NCI-H128 (cell line): Measurements from ENCODE around the gene AKR1C4.
"Not testable (repeated sequence)": the region's sequence is repeated elsewhere in the genome, so short reads cannot be mapped to it uniquely, and the experiment has no call there.

Experiments
- DNase-seq: peaks from one replicate; lab custom pipeline; 2025; ENCODE audit not compliant: unreplicated experiment; lab: John Stamatoyannopoulos, UW

Gene AKR1C4

DNA sequence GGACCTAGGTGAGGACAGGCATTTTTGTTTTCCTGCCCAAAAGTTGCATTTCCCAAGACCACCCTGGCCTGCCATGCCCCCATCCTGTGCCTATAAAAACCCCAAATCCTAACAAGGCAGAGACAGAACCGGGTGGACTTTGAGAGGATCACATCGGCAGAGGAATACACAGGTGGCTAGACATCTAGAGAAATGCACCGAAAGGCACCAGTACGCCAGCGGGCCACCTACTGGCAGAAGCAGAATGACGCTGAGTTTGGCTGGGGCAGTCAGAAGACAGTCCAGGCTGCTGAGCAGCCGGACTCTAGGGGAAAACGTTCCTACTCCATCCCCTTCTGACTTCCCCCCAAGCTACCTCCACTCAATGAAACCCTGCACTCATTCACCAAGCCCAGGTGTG, 2.8 kb downstream of the AKR1C4 start:
- no peak for DNase-seq

DNA sequence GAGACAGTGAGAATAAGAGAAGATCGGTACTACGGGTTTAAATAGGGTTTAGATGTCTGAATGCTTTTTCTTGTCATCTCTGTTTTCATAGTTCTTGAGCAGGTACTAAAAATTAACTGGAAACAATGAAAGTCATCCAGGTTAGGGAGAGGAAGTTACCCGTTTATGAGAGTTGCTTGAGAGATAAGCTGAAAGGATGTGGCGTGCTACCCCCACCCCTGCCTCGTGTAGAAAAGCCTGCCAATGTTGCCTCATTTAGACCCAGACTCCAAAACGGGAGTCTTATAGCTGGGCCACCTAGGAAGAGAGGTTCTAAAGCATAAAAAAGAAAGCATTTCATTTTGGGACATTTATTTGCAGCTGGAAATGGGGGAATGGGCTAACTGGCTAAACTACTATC, 10.2 kb downstream of the AKR1C4 start:
- no peak for DNase-seq

DNA sequence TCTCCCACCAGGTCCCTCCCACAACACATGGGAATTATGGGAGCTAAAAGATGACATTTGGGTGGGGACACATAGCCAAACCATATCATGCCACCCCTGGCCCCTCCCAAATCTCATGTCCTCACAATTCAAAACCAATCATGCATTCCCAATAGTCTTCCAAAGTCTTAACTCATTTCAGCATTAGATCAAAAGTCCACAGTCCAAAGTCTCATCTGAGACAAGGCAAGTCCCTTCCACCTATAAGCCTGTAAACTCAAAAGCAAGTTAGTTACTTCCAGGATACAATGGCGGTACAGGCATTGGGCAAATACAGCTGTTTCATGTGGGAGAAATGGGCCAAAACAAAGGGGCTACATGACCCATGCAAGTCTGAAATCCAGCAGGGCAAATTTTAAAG, 13.1 kb downstream of the AKR1C4 start:
- not testable (repeated sequence) for DNase-seq

DNA sequence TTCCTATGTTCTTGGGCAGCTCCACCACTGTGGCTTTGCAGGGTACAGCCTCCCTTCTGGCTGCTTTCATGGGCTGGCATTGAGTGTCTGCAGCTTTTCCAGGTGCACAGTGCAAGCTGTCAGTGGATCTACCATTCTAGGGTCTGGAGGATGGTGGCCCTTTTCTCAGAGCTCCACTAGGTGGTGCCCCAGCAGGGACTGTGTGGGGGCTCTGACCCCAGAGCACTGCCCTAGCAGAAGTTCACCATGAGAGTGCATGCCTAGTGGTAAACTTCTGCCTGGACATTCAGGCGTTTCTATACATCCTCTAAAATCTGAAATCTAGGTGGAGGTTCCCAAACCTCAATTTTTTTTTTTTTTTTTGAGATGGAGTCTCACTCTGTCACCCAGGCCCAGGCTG, 13.6 kb downstream of the AKR1C4 start:
- DNase-seq, result not testable (repeated sequence)

GRCh38 chr10:5211696-5212536, 15.3 kb downstream of the AKR1C4 start:
- no peak for DNase-seq

GRCh38 chr10:5216801-5217200, 20.2 kb downstream of the AKR1C4 start:
- DNase-seq, result no peak

DNA sequence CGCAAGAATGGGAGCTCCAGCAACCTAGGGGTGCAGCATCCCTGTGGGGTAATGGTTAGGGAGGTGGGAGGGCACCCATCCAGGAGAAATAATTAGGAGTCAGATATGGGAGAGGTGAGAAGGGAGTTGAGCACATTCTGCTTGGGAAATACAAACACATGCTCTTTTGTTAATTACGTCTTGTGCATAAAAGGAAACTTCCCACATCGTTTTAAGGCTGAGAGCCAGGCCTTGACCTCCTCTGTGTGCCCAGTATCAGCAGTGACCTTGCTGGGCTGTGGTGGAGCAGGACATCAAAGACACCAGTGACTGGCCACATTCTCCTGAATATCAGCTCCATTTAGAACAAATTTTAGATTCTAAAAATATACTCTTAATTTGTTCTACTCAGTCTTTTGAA, 22.6 kb downstream of the AKR1C4 start:
- no peak for DNase-seq

DNA sequence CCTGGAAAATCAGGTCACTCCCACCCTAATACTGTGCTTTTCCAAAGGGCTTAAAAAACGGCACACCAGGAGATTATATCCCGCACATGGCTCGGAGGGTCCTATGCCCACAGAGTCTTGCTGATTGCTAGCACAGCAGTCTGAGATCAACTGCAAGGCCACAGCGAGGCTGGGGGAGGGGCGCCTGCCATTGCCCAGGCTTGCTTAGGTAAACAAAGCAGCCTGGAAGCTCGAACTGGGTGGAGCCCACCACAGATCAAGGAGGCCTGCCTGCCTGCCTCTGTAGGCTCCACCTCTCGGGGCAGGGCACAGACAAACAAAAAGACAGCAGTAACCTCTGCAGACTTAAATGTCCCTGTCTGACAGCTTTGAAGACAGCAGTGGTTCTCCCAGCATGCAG, 26.3 kb downstream of the AKR1C4 start:
- not testable (repeated sequence) for DNase-seq

DNA sequence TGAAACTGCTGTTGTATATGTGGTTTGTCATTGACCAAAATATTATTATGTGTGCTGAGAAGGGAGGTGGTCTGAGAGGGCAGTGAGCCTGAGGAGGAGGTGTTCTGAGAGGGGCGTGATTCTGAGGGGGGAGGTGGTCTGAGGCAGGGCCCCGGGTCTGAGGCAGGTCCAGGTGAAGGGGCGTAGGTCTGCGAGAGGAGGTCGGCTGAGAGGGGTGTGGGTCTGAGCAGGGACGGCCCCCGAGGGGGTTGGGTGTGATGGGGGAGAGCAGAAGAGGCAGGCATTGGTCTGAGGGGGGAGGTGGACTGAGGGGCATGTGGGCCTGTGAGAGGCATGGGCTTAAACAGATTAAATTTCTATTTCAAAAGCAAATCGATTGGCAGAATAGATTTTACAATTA, 32.4 kb downstream of the AKR1C4 start:
- no peak for DNase-seq

- no peak for DNase-seq
Measured at GRCh38 chr10:5233324-5233723, 36.7 kb downstream of the AKR1C4 start.

DNA sequence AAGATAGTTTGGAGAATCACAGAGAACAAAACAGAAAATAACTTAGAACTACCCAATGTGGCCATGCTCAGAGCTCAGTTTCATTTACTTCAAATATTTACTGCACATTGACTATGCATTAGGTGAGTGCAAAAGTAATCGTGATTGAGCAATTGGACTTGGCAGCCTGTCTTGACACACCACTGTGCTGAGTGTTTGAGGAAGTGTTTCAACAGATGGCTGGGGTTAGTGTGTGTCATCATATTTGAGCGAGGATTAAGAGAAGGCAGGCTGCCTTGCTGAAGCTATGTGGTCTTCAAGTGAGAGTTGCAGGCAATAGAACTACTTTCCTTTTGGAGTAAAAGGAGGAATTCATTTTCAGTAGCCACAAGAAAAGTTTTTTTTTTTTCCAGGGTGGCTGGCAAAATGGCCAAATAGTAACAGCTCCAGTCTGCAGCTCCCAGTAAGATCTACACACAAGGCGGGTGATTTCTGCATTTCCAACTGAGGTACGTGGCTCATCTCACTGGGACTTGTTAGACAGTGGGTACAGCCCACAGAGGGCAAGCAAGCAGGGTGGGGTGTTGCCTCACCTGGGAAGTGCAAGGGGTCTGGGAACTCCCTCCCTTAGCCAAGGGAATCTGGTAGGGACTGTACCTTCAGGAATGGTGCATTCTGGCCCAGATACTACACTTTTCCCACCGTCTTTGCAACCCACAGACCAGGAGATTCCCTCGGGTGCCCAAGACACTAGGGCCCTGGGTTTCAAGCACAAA, 37.6 kb downstream of the AKR1C4 start:
- DNase-seq, result no peak

DNA sequence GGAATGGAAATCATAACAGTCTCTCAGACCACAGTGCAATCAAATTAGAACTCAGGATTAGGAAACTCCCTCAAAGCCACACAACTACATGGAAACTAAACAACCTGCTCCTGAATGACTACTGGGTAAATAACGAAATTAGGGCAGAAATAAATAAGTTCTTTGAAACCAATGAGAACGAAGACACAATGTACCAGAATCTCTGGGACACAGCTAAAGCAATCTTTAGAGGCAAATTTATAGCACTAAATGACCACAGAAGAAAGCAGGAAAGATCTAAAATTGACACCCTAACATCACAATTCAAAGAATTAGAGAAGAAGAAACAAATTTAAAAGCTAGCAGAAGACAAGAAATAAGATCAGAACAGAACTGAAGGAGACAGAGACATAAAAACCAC, 40.9 kb downstream of the AKR1C4 start:
- not testable (repeated sequence) for DNase-seq

DNA sequence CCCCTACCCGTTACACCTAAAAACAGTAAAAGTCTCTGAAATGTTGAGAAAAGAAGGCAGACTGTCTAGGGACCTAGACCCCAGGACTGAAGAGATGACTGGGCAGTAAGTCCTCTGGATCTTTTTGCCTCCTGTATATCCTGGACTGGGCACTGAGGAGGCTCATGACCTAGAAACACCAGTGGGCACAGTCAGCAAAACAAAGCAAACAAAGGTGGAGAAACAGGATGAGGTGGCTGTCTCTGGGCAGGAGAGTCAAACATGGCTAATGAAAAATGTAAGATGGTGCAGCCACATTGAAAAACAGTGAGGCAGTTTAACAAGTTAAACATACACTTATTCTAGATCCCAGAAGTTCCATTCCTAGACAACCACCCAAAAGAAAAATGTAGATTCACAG, 45.9 kb downstream of the AKR1C4 start:
- DNase-seq, result no peak

- DNase-seq, result no peak
Measured at GRCh38 chr10:5243521-5243987, 46.9 kb downstream of the AKR1C4 start.

- no peak for DNase-seq
Measured at GRCh38 chr10:5252177-5253037, 55.8 kb downstream of the AKR1C4 start.

- no peak for DNase-seq
Measured at GRCh38 chr10:5254488-5254887, 57.9 kb downstream of the AKR1C4 start.

DNA sequence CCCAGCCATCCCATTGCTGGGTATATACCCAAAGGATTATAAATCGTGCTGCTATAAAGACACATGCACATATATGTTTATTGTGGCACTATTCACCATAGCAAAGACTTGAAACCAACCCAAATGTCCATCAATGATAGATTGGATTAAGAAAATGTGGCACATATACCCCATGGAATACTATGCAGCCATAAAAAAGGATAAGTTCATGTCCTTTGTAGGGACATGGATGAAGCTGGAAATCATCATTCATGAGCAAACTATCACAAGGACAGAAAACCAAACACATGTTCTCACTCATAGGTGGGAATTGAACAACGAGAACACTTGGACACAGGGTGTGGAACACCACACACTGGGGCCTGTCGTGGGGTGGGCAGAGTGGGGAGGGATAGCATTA, 61.1 kb downstream of the AKR1C4 start:
- DNase-seq, result not testable (repeated sequence)

- DNase-seq, result no peak
Measured at GRCh38 chr10:5259132-5259951, 62.7 kb downstream of the AKR1C4 start.

GRCh38 chr10:5259952-5260578, 63.4 kb downstream of the AKR1C4 start:
- DNase-seq, result no peak

DNA sequence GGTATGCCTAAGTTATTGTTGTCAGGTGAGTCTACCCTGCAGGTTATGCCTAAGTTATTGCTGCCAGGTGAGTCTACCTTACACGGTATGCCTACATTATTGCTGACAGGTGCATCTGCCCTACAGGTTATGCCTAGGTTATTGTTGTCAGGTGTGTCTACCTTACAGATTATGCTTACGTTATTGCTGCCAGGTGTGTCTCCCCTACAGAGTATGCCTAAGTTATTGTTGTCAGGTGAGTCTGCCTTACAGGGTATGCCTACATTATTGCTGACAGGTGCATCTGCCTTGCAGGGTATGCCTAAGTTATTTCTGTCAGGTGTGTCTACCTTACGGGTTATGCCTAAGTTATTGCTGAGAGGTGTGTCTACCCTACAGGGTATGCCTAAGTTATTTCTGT, 64.2 kb downstream of the AKR1C4 start:
- no peak for DNase-seq
